Suprapubic skin (tissue), 4 donors: ENCODE data around the gene EXD1. TPM values are rescaled to one million over a fixed set of nuclear protein-coding genes. Genes with fewer than 3 reads are reported as not detected.

ENCODE experiments used
- DNase-seq, 2 donors: peaks; one replicate each; pipeline ENCODE4 v3.0.0-alpha.2; 2019; ENCODE audit warnings: low spot score in 2 of 2
- H3K27ac ChIP-seq: fragments of 200-600 bp; sonication (generic); one replicate; pipeline ENCODE4 v1.5.1; 2019
- H3K27me3 ChIP-seq: fragments of 200-600 bp; sonication (generic); one replicate; pipeline ENCODE4 v1.5.1; 2019
- H3K36me3 ChIP-seq: fragments of 200-600 bp; sonication (generic); one replicate; pipeline ENCODE4 v1.5.1; 2019
- H3K4me1 ChIP-seq: fragments of 200-600 bp; sonication (generic); one replicate; pipeline ENCODE4 v1.5.1; 2019
- H3K4me3 ChIP-seq: fragments of 200-600 bp; sonication (generic); one replicate; pipeline ENCODE4 v1.5.1; 2019; ENCODE audit warnings: mild to moderate bottlenecking
- H3K9me3 ChIP-seq: fragments of 200-600 bp; sonication (generic); one replicate; pipeline ENCODE4 v1.5.1; 2019
- EP300 ChIP-seq: sonication (generic); formaldehyde crosslinking; IDR thresholded peaks from one replicate; pipeline ENCODE4 v1.6.1; 2017; ENCODE audit warnings: antibody characterized with exemption
- POLR2A ChIP-seq, 2 donors: fragments of 450-650 bp; IDR thresholded peaks; one replicate each; pipeline ENCODE4 v1.6.1; 2017; ENCODE audit warnings: antibody characterized with exemption in 2 of 2, mild to moderate bottlenecking in 2 of 2, moderate library complexity in 2 of 2
- POLR2AphosphoS5 ChIP-seq, 3 donors: sonication (generic); formaldehyde crosslinking; IDR thresholded peaks; one replicate each; pipeline ENCODE4 v1.6.1; 2017; ENCODE audit warnings: antibody characterized with exemption in 3 of 3
- WGBS: methylation state at CpG from one replicate; pipeline ENCODE4 v1.1.5; 2018; 5-methylcytosine and 5-hydroxymethylcytosine counted together
- total RNA-seq, 4 donors: library from RNA; depleted of rRNA; stranded (reverse); fragments of >200 nt; gene quantifications; one replicate each; pipeline ENCODE4 v1.1.0, GENCODE V29; 2016
- TF ChIP-seq, protein P1 (sequence below), 2 donors: fragments of 200-600 bp in 1 of 2; fragments of 450-650 bp in 1 of 2; sonication (generic) in 1 of 2; IDR thresholded peaks; one replicate each; pipeline ENCODE4 v1.5.1; 2016 to 2019; ENCODE audit warnings: antibody characterized with exemption in 2 of 2, mild to moderate bottlenecking in 1 of 2, moderate library complexity in 1 of 2

EXD1 gene
- total RNA-seq, 4 donors from 2014 or later, result 0.32 TPM; not detected in 3

DNA sequence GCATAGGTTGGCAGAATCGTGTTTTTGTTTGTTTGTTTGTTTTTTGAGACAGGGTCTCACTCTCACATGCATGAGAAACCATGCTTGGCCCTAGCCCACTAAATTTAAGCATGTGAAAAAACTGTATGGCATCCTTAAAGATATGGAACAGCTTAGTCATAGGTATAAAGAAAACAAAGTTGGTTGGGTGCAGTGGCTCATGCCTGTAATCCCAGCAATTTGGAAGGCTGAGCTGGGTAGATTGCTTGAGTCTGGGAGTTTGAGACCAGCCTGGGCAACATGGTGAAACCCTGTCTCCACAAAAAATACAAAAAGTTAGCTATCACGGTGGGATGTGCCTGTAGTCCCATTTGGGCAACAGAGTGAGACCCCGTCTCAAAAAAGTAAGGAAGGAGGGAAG, 25.2 kb downstream of the EXD1 start:
- no peak overlapping the region for H3K27ac ChIP-seq
- 77% methylated on average over 3 of the region's 3 CpGs for WGBS
- no peaks in the 10 kb centered on the region for H3K9me3 ChIP-seq
- no peaks in the 10 kb centered on the region for H3K36me3 ChIP-seq
- no peak overlapping the region for H3K4me3 ChIP-seq
- H3K4me1 ChIP-seq, result no peaks in the 10 kb centered on the region
- TF ChIP-seq POLR2AphosphoS5 (IDR thresholded peaks at IDR 0.05) (no peak), EP300 (no peak), POLR2A (IDR thresholded peaks at IDR 0.05) (no peak)
- TF ChIP-seq, protein P1, sequence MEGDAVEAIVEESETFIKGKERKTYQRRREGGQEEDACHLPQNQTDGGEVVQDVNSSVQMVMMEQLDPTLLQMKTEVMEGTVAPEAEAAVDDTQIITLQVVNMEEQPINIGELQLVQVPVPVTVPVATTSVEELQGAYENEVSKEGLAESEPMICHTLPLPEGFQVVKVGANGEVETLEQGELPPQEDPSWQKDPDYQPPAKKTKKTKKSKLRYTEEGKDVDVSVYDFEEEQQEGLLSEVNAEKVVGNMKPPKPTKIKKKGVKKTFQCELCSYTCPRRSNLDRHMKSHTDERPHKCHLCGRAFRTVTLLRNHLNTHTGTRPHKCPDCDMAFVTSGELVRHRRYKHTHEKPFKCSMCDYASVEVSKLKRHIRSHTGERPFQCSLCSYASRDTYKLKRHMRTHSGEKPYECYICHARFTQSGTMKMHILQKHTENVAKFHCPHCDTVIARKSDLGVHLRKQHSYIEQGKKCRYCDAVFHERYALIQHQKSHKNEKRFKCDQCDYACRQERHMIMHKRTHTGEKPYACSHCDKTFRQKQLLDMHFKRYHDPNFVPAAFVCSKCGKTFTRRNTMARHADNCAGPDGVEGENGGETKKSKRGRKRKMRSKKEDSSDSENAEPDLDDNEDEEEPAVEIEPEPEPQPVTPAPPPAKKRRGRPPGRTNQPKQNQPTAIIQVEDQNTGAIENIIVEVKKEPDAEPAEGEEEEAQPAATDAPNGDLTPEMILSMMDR (IDR thresholded peaks at IDR 0.05), result no peak
- DNase-seq, result no peak
- H3K27me3 ChIP-seq, result no peaks in the 10 kb centered on the region

DNA sequence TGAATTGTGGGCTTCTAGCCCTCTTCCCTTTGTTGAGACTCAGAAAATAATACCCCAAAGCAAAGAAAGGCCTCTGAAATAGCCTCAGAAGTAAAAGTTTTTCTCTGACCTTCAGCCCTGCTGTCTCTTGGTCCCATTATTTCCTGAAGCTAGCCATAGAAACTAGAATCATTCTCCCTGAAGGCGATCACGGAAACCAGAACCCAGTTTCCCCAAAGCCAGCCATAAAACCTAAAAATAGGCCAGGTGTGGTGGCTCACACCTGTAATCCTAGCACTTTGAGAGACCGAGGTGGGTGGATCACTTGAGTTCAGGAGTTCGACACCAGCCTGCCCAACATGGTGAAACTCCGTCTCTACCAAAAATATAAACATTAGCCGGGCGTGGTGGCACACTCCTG, 27.2 kb downstream of the EXD1 start:
- DNase-seq, result no peak
- Histone ChIP-seq H3K4me1 (no peaks in the 10 kb centered on the region), H3K27me3 (no peaks in the 10 kb centered on the region), H3K4me3 (no peak overlapping the region), H3K36me3 (no peaks in the 10 kb centered on the region), H3K9me3 (no peaks in the 10 kb centered on the region), H3K27ac (no peak overlapping the region)
- WGBS, result 90% methylated on average over 7 of the region's 7 CpGs
- no peak for TF ChIP-seq POLR2AphosphoS5 (IDR thresholded peaks at IDR 0.05)
- TF ChIP-seq, protein P1 (IDR thresholded peaks at IDR 0.05), result no peak
- TF ChIP-seq EP300, result no peak
- no peak for TF ChIP-seq POLR2A (IDR thresholded peaks at IDR 0.05)

DNA sequence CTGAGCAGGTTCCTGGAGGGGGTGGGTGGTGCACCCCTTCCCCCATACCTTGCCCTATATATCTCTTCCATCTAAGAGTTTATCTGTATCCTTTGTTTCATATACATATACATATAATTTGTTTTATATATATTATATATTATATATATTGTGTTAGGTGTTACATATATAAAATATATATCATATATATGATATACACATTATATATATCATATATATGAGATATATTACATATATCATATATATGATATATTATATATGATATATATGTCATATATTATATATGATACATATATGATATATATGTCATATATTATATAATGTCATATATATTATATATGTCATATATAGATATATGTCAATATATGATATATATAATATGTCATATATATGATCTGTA, 31.1 kb downstream of the EXD1 start:
- no peaks in the 10 kb centered on the region for H3K4me1 ChIP-seq
- DNase-seq, result no peak
- TF ChIP-seq, protein P1 (IDR thresholded peaks at IDR 0.05), result no peak
- H3K36me3 ChIP-seq, result no peaks in the 10 kb centered on the region
- no peak overlapping the region for H3K4me3 ChIP-seq
- no peak overlapping the region for H3K27ac ChIP-seq
- H3K27me3 ChIP-seq, result no peaks in the 10 kb centered on the region
- no peaks in the 10 kb centered on the region for H3K9me3 ChIP-seq

DNA sequence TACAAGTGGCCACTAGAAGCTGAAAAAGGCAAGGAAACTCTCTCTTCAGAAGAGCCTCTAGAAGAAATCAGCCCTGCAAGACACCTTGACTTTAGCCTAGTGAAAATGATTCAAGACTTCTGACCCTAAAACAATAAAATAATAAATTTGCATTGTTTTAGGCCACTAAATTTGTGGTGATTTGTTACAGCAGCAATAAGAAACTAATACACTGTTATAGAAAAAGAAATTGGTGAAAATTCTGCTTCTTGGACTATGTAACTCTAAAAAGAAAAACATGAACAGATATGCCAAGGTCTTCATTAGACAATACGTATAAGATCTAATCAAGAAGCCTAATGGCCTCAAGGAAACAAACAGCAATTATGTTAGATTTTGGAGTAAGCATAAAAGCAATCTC, 36.1 kb downstream of the EXD1 start:
- Histone ChIP-seq H3K9me3 (no peaks in the 10 kb centered on the region), H3K36me3 (no peaks in the 10 kb centered on the region), H3K4me3 (no peak overlapping the region), H3K4me1 (no peaks in the 10 kb centered on the region), H3K27ac (no peak overlapping the region), H3K27me3 (no peaks in the 10 kb centered on the region)
- TF ChIP-seq POLR2A (IDR thresholded peaks at IDR 0.05), result no peak
- TF ChIP-seq, protein P1 (IDR thresholded peaks at IDR 0.05), result no peak
- 92% methylated on average over 1 of the region's 1 CpG for WGBS
- DNase-seq, result no peak

DNA sequence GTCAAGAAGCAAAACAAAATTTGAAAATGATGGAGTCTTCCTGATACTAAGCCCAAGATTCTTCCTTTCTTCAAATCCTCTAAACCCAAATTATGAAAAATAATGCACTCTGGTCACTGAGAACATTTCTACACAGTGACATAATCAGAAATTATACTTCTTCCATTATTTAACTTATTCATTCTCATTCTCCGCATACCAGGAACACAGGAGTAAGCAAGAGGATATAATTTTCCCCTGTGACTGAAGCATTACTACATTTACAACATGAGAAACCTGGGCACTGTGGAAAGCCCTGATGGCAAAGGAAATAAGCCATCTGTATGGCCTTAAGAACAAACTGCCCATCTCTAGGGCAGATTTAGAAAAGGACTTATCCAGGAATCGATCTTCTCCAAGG, 47.0 kb downstream of the EXD1 start:
- DNase-seq, result no peak

DNA sequence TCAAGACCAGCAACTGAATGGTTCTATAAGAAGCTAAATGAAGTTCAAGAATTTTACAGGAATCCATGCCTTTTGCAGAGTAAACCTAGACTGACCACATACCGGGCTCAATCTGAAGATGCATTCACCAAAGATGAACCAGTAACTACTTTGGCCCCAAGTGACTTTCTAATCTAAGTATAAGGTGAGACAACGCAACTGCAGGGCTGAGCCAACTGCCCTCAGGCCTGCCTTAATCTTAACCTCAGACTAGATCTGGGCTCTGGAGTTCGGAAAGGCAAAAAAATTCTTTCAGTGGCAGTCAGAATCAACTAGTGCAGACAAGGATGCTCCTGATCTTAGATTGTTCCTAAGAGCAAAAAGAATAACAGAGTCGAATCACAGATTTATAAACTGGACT, 48.3 kb downstream of the EXD1 start:
- Histone ChIP-seq H3K4me1 (no peaks in the 10 kb centered on the region), H3K27ac (no peak overlapping the region), H3K9me3 (no peaks in the 10 kb centered on the region), H3K27me3 (no peaks in the 10 kb centered on the region), H3K36me3 (no peaks in the 10 kb centered on the region), H3K4me3 (no peak overlapping the region)
- 73% methylated on average over 3 of the region's 4 CpGs for WGBS
- no peak for DNase-seq
- TF ChIP-seq POLR2AphosphoS5 (IDR thresholded peaks at IDR 0.05), result no peak
- TF ChIP-seq, protein P1 (IDR thresholded peaks at IDR 0.05), result no peak
- no peak for TF ChIP-seq POLR2A (IDR thresholded peaks at IDR 0.05)
- no peak for TF ChIP-seq EP300

More for the DNA sequence above, 47.0 kb downstream of the EXD1 start:
- Histone ChIP-seq H3K4me1 (no peaks in the 10 kb centered on the region), H3K4me3 (no peak overlapping the region), H3K9me3 (no peaks in the 10 kb centered on the region), H3K27ac (no peak overlapping the region), H3K36me3 (no peaks in the 10 kb centered on the region), H3K27me3 (no peaks in the 10 kb centered on the region)
- no peak for TF ChIP-seq EP300
- 75% methylated on average over 2 of the region's 2 CpGs for WGBS
